ENCODE measurements around the gene ATP2C2.

Gene ATP2C2

DNA sequence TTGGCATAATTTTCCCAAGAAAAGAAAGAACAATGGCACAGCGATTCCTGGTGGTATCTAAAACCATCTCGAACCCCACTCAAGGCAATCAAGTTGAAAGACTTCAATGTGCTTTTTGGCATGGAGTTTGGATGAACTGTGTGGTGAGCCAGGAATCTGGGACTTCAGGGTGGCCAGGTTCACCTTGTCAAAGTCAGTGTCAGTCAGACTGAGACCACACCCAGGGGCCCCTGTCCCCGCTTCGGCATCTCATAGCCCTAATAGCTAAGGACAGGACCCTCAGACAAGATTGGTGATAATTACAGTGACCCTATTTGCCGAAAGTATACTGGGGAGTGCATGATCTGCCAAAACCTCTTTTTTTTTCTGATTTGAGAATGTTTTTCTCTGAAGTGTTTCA, 47.8 kb upstream of the ATP2C2 start:
- H3K27ac ChIP-seq (ENCODE audit: extremely low read depth, low read depth, low read length) = no peak overlapping the region
- no peaks in the 10 kb centered on the region for H3K36me3 ChIP-seq (ENCODE audit: control insufficient read depth in 2 of 2, insufficient read depth in 1 of 2, low read length in 2 of 2)
- H3K4me3 ChIP-seq (ENCODE audit: low read depth, low read length) = no peak overlapping the region
- POLR2A ChIA-PET = no interaction called here
- no peaks in the 10 kb centered on the region for H3K4me1 ChIP-seq (ENCODE audit: control insufficient read depth, insufficient read depth, low read length)
- TF ChIP-seq KLF7 (tag by site-specific recombination; IDR thresholded peaks at IDR 0.05; ENCODE audit: borderline replicate concordance) = no peak
- TF ChIP-seq, protein P1, sequence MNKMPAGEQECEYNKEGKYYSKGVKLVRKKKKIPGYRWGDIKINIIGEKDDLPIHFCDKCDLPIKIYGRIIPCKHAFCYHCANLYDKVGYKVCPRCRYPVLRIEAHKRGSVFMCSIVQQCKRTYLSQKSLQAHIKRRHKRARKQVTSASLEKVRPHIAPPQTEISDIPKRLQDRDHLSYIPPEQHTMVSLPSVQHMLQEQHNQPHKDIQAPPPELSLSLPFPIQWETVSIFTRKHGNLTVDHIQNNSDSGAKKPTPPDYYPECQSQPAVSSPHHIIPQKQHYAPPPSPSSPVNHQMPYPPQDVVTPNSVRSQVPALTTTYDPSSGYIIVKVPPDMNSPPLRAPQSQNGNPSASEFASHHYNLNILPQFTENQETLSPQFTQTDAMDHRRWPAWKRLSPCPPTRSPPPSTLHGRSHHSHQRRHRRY (tag by site-specific recombination; IDR thresholded peaks at IDR 0.05) = no peak
- TF ChIP-seq SETDB1 (IDR thresholded peaks at IDR 0.05; ENCODE audit: insufficient read length, low read length) = no peak
- no peak for TF ChIP-seq ZNF777 (tag by site-specific recombination; IDR thresholded peaks at IDR 0.05; ENCODE audit: borderline replicate concordance)
- no peak for TF ChIP-seq ZNF335 (tag by site-specific recombination; conservative IDR thresholded peaks at IDR 0.05)
- TF ChIP-seq ZBTB20 (tag by site-specific recombination; IDR thresholded peaks at IDR 0.05) = no peak
- TF ChIP-seq ZNF350 (tag by site-specific recombination; IDR thresholded peaks at IDR 0.05) = no peak
- TF ChIP-seq, protein P2, sequence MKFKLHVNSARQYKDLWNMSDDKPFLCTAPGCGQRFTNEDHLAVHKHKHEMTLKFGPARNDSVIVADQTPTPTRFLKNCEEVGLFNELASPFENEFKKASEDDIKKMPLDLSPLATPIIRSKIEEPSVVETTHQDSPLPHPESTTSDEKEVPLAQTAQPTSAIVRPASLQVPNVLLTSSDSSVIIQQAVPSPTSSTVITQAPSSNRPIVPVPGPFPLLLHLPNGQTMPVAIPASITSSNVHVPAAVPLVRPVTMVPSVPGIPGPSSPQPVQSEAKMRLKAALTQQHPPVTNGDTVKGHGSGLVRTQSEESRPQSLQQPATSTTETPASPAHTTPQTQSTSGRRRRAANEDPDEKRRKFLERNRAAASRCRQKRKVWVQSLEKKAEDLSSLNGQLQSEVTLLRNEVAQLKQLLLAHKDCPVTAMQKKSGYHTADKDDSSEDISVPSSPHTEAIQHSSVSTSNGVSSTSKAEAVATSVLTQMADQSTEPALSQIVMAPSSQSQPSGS (tag by site-specific recombination; IDR thresholded peaks at IDR 0.05; ENCODE audit: low read depth) = no peak
- no peak for TF ChIP-seq ZNF623 (tag by site-specific recombination; IDR thresholded peaks at IDR 0.05)
- TF ChIP-seq ZNF658 (tag by site-specific recombination; IDR thresholded peaks at IDR 0.05) = no peak
- TF ChIP-seq, protein P3, sequence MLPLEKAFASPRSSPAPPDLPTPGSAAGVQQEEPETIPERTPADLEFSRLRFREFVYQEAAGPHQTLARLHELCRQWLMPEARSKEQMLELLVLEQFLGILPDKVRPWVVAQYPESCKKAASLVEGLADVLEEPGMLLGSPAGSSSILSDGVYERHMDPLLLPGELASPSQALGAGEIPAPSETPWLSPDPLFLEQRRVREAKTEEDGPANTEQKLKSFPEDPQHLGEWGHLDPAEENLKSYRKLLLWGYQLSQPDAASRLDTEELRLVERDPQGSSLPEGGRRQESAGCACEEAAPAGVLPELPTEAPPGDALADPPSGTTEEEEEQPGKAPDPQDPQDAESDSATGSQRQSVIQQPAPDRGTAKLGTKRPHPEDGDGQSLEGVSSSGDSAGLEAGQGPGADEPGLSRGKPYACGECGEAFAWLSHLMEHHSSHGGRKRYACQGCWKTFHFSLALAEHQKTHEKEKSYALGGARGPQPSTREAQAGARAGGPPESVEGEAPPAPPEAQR (tag by site-specific recombination; IDR thresholded peaks at IDR 0.05) = no peak
- no peak for TF ChIP-seq WT1 (tag by site-specific recombination; IDR thresholded peaks at IDR 0.05)
- no peak for TF ChIP-seq GLIS1 (tag by site-specific recombination; IDR thresholded peaks at IDR 0.05)
- TF ChIP-seq ZNF792 (tag by site-specific recombination; IDR thresholded peaks at IDR 0.05) = no peak
- H3K9me3 ChIP-seq (ENCODE audit: control insufficient read depth, insufficient read depth, low read depth, low read length) = no peaks in the 10 kb centered on the region
- CTCF ChIA-PET = interaction anchor here (1.2 kb wide), 1 partner anchor 44 kb away, joined by 3 read pairs; no protein-coding TSS in a partner anchor

DNA sequence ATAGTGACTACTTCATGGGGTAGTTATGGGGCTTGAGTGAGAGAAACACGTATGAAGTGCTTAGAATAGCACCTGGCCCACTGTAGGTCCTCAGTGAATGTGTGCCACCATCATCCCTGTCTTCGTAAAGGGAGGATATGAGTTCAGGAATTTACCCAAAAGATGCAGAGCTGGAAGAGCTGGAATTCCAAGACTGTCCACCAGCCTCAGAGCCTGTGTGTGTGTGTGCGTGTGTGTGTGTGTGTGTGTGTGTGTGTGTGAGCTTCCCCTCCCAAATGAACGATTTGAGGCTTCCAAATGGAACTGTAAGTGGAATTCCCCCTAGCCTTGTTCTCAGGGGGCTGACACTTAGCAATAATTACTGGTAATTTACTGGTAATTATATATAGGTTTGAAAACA, 46.4 kb upstream of the ATP2C2 start:
- no peaks in the 10 kb centered on the region for H3K36me3 ChIP-seq (ENCODE audit: control insufficient read depth in 2 of 2, insufficient read depth in 1 of 2, low read length in 2 of 2)
- no peak overlapping the region for H3K4me3 ChIP-seq (ENCODE audit: low read depth, low read length)
- ChIA-PET POLR2A (no interaction called here), CTCF (interaction anchor here (0.6 to 0.7 kb wide), 2 partner anchors 135 to 651 kb away, joined by 3 to 5 read pairs; no protein-coding TSS in a partner anchor)
- no peaks in the 10 kb centered on the region for H3K9me3 ChIP-seq (ENCODE audit: control insufficient read depth, insufficient read depth, low read depth, low read length)
- TF ChIP-seq ZSCAN30 (tag by site-specific recombination; IDR thresholded peaks at IDR 0.05) = no peak
- TF ChIP-seq, protein P4, sequence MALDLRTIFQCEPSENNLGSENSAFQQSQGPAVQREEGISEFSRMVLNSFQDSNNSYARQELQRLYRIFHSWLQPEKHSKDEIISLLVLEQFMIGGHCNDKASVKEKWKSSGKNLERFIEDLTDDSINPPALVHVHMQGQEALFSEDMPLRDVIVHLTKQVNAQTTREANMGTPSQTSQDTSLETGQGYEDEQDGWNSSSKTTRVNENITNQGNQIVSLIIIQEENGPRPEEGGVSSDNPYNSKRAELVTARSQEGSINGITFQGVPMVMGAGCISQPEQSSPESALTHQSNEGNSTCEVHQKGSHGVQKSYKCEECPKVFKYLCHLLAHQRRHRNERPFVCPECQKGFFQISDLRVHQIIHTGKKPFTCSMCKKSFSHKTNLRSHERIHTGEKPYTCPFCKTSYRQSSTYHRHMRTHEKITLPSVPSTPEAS (tag by site-specific recombination; IDR thresholded peaks at IDR 0.05) = peak; percentile 61
- TF ChIP-seq, protein P5, sequence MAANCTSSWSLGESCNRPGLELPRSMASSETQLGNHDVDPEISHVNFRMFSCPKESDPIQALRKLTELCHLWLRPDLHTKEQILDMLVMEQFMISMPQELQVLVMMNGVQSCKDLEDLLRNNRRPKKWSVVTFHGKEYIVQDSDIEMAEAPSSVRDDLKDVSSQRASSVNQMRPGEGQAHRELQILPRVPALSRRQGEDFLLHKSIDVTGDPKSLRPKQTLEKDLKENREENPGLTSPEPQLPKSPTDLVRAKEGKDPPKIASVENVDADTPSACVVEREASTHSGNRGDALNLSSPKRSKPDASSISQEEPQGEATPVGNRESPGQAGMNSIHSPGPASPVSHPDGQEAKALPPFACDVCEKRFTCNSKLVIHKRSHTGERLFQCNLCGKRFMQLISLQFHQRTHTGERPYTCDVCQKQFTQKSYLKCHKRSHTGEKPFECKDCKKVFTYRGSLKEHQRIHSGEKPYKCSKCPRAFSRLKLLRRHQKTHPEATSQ (tag by site-specific recombination; IDR thresholded peaks at IDR 0.05) = no peak
- no peak for TF ChIP-seq ZNF596 (tag by site-specific recombination; IDR thresholded peaks at IDR 0.05)
- H3K4me1 ChIP-seq (ENCODE audit: control insufficient read depth, insufficient read depth, low read length) = no peaks in the 10 kb centered on the region
- no peak overlapping the region for H3K27ac ChIP-seq (ENCODE audit: extremely low read depth, low read depth, low read length)

Measured in HEK293 (cell line).